SK-N-SH treated with all-trans-retinoic acid at 6 μM for 48 hours (cell line): ENCODE measurements around the gene ANKS3.

Source experiments
- ATAC-seq: fragments of 200-7000 bp; cut with Tn5 transposase; 3 replicates; pipeline ENCODE4 v1.9.1; 2020; ENCODE audit warnings: mild to moderate bottlenecking, moderate library complexity
- ARNTL ChIP-seq: fragments of 450-650 bp; formaldehyde crosslinking; IDR thresholded peaks from 2 replicates; pipeline ENCODE4 v1.5.0; 2020; ENCODE audit warnings: low read depth, mild to moderate bottlenecking, moderate library complexity, borderline replicate concordance
- BACH2 ChIP-seq: fragments of 250-450 bp; sonication (Bioruptor Pico); IDR thresholded peaks from 2 replicates; pipeline ENCODE4 v1.9.0; 2021; ENCODE audit warnings: mild to moderate bottlenecking, borderline replicate concordance
- CREB5 ChIP-seq: fragments of 250-450 bp; sonication (Bioruptor Pico); IDR thresholded peaks from 2 replicates; pipeline ENCODE4 v1.5.1; 2020; ENCODE audit warnings: low read depth, mild to moderate bottlenecking, moderate library complexity
- CSDC2 ChIP-seq: fragments of 250-450 bp; sonication (Bioruptor Pico); IDR thresholded peaks from 2 replicates; pipeline ENCODE4 v1.5.0; 2020; ENCODE audit warnings: mild to moderate bottlenecking, moderate library complexity
- CSRNP3 ChIP-seq: fragments of 250-450 bp; sonication (Bioruptor Pico); IDR thresholded peaks from 2 replicates; pipeline ENCODE4 v1.5.1; 2021; ENCODE audit warnings: mild to moderate bottlenecking, moderate library complexity
- ESRRG ChIP-seq: fragments of 250-450 bp; sonication (Bioruptor Pico); IDR thresholded peaks from 2 replicates; pipeline ENCODE4 v1.6.1; 2021; ENCODE audit warnings: mild to moderate bottlenecking
- GLIS3 ChIP-seq: fragments of 250-450 bp; sonication (Bioruptor Pico); IDR thresholded peaks from 2 replicates; pipeline ENCODE4 v1.5.0; 2020; ENCODE audit warnings: mild to moderate bottlenecking, moderate library complexity
- ISL1 ChIP-seq: fragments of 250-450 bp; sonication (Bioruptor Pico); IDR thresholded peaks from 2 replicates; pipeline ENCODE4 v2.1.2; 2022; ENCODE audit warnings: mild to moderate bottlenecking, moderate library complexity
- OSR1 ChIP-seq: fragments of 250-450 bp; sonication (Bioruptor Pico); IDR thresholded peaks from 2 replicates; pipeline ENCODE4 v1.8.0; 2022; ENCODE audit warnings: moderate library complexity, mild to moderate bottlenecking, inconsistent platforms
- PATZ1 ChIP-seq: fragments of 250-450 bp; sonication (Bioruptor Pico); IDR thresholded peaks from 2 replicates; pipeline ENCODE4 v1.8.0; 2020; ENCODE audit warnings: mild to moderate bottlenecking, moderate library complexity, borderline replicate concordance
- POU6F1 ChIP-seq: fragments of 250-450 bp; sonication (Bioruptor Pico); IDR thresholded peaks from 2 replicates; pipeline ENCODE4 v1.8.0; 2021; ENCODE audit warnings: low read depth, mild to moderate bottlenecking, moderate library complexity, borderline replicate concordance
- PPARA ChIP-seq: fragments of 250-450 bp; sonication (Bioruptor Pico); IDR thresholded peaks from 2 replicates; pipeline ENCODE4 v1.5.0; 2020; ENCODE audit warnings: mild to moderate bottlenecking, borderline replicate concordance
- RARB ChIP-seq: fragments of 250-450 bp; sonication (Bioruptor Pico); IDR thresholded peaks from 2 replicates; pipeline ENCODE4 v1.8.0; 2021; ENCODE audit warnings: mild to moderate bottlenecking, moderate library complexity
- SNAI2 ChIP-seq: fragments of 250-450 bp; sonication (Bioruptor Pico); IDR thresholded peaks from 2 replicates; pipeline ENCODE4 v1.5.0; 2020; ENCODE audit warnings: mild to moderate bottlenecking, moderate library complexity
- TCF4 ChIP-seq: fragments of 250-450 bp; sonication (Bioruptor Pico); IDR thresholded peaks from 2 replicates; pipeline ENCODE4 v1.8.0; 2021; ENCODE audit warnings: mild to moderate bottlenecking, moderate library complexity, borderline replicate concordance
- TOX ChIP-seq: fragments of 250-450 bp; sonication (Bioruptor Pico); IDR thresholded peaks from 2 replicates; pipeline ENCODE4 v1.8.0; 2021; ENCODE audit warnings: mild to moderate bottlenecking, moderate library complexity, borderline replicate concordance
- TSHZ2 ChIP-seq: fragments of 250-450 bp; sonication (Bioruptor Pico); IDR thresholded peaks from 2 replicates; pipeline ENCODE4 v1.5.0; 2020; ENCODE audit warnings: mild to moderate bottlenecking, moderate library complexity
- ZC3H10 ChIP-seq: fragments of 250-450 bp; sonication (Bioruptor Pico); IDR thresholded peaks from 2 replicates; pipeline ENCODE4 v1.5.1; 2021; ENCODE audit warnings: mild to moderate bottlenecking, moderate library complexity
- ZFP3 ChIP-seq: fragments of 250-450 bp; sonication (Bioruptor Pico); IDR thresholded peaks from 2 replicates; pipeline ENCODE4 v1.5.0; 2020; ENCODE audit warnings: mild to moderate bottlenecking, moderate library complexity
- ZFP30 ChIP-seq: fragments of 450-650 bp; formaldehyde crosslinking; IDR thresholded peaks from 2 replicates; pipeline ENCODE4 v1.5.0; 2022; ENCODE audit warnings: mild to moderate bottlenecking, moderate library complexity
- ZNF565 ChIP-seq: fragments of 450-650 bp; formaldehyde crosslinking; conservative IDR thresholded peaks from 2 replicates; pipeline ENCODE4 v1.5.0; 2020; ENCODE audit warnings: low read depth, mild to moderate bottlenecking, moderate library complexity
- ZNF8 ChIP-seq: fragments of 450-650 bp; formaldehyde crosslinking; IDR thresholded peaks from 2 replicates; pipeline ENCODE4 v1.5.0; 2020; ENCODE audit warnings: mild to moderate bottlenecking, moderate library complexity

Gene ANKS3

GRCh38 chr16:4733211-4733742 is 794 bp downstream of the ANKS3 start:
- no peak for TF ChIP-seq CSDC2 (CRISPR knock-in tag)

GRCh38 chr16:4729876-4730275 is 4.2 kb downstream of the ANKS3 start:
- ATAC-seq: no peak
- TF ChIP-seq GLIS3 (CRISPR knock-in tag) (no peak), BACH2 (CRISPR knock-in tag) (no peak), TOX (CRISPR knock-in tag) (no peak), ZNF8 (CRISPR knock-in tag) (no peak), ISL1 (CRISPR knock-in tag) (no peak), ZC3H10 (CRISPR knock-in tag) (no peak)

More at GRCh38 chr16:4733211-4733742, 794 bp downstream of the ANKS3 start:
- no peak for ATAC-seq

GRCh38 chr16:4728676-4729075 is 5.4 kb downstream of the ANKS3 start:
- TF ChIP-seq RARB (CRISPR knock-in tag) (no peak), PPARA (no peak), TSHZ2 (CRISPR knock-in tag) (no peak), ZFP3 (CRISPR knock-in tag) (no peak), CSRNP3 (CRISPR knock-in tag) (no peak), ZNF565 (no peak), ZFP30 (CRISPR knock-in tag) (no peak), ZC3H10 (CRISPR knock-in tag) (no peak), ESRRG (no peak), TCF4 (CRISPR knock-in tag) (no peak), PATZ1 (CRISPR knock-in tag) (no peak), ARNTL (CRISPR knock-in tag) (no peak), OSR1 (no peak), ISL1 (CRISPR knock-in tag) (no peak), CREB5 (CRISPR knock-in tag) (no peak), POU6F1 (CRISPR knock-in tag) (no peak), SNAI2 (CRISPR knock-in tag) (no peak)
- TF ChIP-seq, all 23 proteins: peak for 0
- ATAC-seq: no peak
